HG03135 (cell line): ENCODE measurements around the gene SMCP.

Experiments
- ATAC-seq: cut with Tn5 transposase; IDR thresholded peaks from one replicate; pipeline ENCODE4 v1.9.1; 2021; ENCODE audit warnings: mild to moderate bottlenecking, moderate library complexity; ENCODE audit not compliant: unreplicated experiment

Gene SMCP, protein sequence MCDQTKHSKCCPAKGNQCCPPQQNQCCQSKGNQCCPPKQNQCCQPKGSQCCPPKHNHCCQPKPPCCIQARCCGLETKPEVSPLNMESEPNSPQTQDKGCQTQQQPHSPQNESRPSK

DNA sequence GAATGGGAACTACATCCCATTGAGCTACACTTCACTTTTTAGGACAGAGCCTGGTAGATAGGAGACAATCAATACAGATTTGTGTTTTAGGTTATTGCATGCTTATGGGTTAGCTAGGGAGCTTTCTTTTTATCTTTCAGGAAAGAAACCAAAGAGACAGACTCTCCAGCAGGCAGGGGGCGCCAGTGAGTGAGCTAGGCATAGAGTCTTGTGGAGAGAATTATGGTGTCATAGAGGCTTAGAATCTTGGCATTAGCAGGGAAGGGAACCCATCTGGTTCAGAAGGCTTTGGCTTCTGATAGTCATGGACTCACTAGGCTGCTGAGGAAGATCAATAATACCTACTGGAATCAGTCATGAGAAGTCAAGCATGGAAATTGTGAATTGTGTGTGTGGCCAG is at the start of gene SMCP:
Gene SMCP (plus strand): TSS at position 281 of the 400 bp plus-strand sequence. CDS start 6,101 bp downstream, outside the sequence.
- ATAC-seq = no peak

DNA sequence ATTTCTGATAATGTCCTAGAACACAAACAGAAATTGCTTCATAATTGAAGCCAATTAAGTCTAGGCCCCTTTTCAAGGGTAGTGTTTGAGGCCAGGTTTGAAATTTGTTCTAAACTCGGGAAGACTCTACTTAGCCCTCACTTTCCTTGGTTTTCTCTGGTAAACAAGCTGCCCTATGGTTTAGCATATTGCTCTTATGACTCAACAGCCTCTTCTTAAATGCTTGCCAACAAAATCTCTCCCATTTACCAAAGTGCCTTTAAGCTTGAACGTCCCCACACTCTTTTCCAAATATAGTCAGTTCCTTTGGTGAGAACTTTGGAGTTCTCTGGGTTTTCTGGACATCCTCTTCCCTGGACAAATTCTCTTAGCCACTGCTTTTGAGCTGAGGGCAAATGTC is 41.3 kb upstream of the SMCP start:
- ATAC-seq = no peak

DNA sequence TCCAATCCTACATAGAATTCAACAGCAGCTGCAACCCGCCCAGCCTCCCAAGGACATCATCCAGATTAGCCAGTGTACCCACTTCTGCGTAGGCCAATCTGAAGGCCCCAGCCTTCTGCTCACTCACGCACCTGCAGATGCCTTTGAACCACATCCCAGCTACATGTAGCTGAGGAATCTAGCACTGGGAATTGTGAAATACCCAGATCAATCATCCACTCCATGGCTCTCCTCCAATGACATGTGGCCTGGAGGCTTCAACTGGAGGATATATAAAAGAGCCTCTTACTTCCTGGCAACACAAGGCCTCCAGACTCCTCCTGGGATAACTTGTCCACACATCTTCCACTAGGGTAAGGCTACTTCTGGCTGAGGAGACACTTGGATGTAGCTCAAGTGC is 35.6 kb upstream of the SMCP start, which contains the start of gene LCE6A:
Gene LCE6A (plus strand): TSS at position 301 of the 400 bp plus-strand sequence. CDS start 665 bp downstream, outside the sequence.
- ATAC-seq = no peak

DNA sequence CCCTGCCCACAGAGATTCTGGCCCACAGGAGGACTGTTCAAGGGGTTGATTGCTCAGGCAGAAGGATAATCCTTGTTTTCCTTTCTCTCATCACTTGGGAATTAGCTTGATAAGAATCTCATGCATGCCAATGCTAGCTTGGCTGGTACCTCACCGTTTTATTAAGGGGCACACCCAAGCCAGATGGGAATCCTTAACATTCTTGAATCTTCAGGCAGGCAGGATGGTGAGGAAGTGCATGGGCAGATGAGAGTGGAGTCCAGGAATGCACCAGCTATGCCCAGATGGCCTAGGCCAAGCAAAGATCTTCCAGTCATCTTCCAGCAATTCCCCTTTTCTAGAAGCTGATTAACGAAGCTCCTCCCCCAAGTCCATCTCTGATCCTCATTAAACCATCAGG is 22.5 kb upstream of the SMCP start:
- no peak for ATAC-seq

DNA sequence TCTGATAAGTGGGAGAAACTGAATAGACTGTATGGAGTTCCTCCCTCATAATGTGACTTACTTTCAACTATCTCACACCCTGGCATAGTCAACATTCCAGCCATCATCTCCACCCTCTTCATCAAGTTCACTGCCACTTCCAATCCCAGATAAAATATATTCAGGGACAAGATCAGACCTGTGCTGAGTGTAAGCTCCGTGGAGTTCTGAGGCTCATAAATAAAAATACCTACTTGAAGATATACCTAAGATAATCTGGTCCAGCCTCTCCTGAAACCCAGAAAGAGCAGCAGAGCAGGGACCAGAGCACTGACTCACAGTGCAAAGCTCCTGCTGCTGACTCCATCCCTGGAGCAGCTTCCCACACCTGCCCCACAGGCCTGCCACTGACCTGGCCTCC is 20.1 kb upstream of the SMCP start:
- ATAC-seq = no peak

DNA sequence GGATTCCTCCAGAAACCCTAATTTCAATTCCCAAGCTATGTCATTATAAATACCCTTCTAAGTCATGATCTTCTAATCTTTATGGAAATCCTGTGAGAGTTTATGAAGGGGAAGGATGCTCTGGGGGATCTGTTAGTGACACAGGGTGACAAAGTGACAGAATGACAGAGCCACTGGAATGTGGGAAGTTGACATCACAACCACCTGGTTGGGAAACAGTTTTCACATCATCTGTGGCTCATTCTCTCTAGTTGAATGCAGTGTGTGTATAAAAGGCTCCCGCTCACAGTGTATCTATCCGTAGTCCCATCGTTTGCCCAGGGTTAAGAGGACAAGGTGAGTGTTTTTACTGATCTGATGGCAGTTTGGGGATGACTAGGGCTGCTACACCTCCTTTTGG is 18.4 kb upstream of the SMCP start, which contains the start of gene LCE7A:
Gene LCE7A (plus strand): TSS at position 301 of the 400 bp plus-strand sequence. CDS start 702 bp downstream, outside the sequence.
- no peak for ATAC-seq

DNA sequence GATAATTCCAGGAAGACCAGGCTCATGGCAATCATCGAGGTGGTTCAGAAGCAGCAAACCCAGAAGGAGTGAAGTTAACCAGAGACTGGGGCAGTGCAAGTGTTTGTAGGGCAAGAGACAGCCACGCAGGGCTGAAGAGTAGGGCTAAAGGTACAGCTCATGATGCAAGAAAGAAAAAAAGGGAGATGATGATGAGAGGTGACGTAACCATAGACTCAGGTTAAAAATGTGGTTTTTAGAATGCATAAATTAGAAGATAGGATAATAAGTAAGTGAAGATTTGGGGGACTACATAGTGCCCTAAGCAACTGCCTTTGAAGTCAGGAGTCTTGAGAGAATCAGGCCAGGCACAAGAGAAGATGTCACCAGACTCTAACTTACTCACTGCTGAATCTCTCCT is 18.0 kb upstream of the SMCP start:
- ATAC-seq = no peak

DNA sequence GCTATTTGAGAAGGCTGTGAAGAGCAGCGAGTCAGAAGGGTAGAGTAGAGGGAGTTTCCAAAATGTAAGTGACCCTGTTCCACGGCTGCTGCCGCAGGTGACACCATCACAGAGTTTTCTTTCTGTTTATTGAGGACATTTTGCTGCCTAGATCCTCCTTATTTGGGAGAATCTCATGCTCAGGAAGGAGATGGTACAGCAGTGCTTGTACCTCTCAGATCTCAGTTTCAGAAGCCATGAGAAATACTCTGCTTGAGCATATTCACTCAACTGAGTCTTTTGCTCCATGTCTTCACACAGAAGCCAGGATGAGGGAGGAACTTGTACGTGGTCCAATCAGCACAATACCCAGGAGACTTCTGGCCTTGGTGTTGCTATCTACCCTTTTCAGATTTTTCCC is 16.7 kb upstream of the SMCP start:
- no peak for ATAC-seq

DNA sequence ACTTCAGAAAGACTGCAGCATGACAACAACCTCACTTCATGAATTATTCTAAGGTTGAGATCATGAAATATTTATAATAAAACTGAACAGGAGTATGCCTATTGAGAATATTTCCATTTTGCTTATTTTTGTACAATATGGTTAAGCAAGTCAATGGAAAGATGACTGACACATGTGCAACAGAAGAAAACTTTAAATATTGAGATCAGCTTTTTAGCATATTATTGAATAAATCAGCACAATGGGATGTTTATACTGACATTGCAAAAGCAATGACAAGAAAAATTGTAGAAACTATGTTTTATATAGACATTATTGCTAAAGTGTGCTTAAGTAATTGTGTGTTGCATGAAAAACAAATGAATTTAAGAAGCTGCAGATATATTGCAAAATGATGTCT is 13.7 kb upstream of the SMCP start:
- no peak for ATAC-seq

DNA sequence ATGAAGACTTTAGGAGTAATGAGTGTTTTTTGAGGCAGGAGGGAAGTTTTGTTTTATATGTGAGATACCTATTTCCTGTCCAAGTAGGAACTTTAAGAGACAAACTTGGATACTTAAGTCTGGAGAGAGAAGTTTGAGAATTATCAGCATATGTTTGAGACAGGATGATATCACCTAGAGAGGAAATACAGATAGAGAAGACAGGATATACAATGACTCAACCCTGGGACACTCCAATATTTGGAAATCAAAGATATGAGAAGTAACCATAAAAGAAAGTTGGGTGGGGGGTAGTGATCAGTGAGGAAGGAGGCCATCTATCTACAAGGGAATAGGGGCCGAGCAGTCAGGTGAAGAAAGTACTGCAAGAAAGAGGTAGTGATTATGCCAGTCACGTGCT is 11.8 kb upstream of the SMCP start:
- no peak for ATAC-seq

DNA sequence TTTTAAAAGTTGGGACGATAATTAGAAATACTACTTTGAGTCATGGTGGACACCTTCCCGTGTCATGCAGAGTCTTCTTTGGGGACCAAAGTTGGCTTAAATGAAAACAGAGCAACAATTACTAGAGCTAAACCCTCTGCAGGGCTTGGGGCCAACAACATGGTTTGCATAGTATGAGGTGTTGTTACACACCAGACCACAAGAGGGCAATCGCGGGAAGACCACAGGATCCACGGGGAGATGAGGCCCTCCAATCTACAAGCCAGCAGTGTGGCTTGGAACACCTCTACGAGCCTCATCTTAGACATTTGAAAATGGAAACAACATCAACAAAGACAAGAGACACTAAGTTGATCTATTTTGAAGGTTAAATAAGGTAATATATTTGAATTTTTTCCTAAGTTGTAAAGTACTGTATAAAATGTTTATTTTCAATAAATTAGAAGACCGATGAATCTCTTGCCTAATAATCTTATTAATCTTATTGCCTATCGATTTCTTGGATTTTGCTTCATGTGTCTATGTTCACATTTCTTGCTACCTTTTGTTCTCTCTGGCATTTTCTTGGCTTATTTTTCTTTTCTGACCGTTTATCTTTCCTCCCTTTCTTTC is 8.2 kb upstream of the SMCP start:
- ATAC-seq = no peak

DNA sequence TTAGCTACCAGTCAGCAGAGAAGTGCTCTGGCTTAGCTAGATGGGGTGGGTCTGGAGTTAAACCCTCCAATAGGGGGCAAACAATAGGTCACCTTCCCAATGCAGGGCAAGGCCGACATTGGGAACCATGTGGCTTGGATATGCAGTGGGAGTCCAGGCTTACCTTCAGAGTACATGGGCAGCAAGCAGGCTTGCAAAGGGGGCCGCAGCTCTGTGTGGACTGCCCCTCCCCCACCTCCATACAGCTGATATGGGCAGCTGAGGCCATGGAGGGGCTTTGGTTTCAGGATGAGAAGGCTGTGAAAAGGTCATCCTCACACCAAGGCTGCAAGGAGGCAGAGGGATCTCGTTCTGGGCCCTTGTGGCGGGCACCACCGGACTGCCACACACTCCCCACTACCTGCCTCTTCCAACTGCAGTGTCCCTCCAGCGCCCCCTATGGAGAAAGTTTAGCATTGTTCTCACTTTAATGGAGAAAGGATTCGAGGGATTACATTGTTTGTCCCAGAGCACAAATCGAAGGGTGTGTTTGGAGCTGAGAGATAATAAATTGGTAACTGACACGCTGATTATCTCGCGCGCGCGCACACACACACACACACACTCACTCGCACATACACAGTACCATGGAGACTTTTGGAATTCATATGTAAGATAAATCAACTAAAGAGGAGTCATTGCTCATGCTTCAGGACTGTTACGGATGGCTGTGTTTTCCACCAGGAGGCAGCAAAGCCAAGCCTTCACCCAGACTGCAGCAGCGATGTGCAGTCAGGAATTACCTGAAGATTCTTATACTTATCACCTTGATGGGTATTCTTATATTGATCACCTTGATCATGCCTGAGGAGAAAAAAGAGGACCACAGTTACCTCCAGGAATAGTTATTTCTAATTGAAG is 7.0 kb upstream of the SMCP start:
- ATAC-seq = no peak

DNA sequence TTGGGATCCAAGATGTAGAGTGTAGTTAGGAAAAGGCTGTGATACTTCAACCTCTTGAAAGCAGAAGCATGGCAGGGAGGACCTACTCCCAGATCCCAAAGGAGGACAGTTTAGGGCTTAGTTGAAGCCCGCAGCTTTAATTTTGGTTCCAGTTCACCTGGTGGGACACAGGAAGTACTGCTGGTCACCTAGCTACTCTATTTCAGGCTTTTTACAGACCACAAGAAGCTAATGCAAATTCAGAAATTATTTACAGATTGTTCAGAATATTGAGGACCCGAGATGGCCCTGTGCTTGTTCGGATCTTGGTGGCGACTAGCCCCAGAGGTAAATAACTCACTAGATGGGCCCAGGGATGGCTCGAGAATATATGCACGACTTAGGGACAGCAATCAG is 6.4 kb upstream of the SMCP start:
- ATAC-seq = no peak

DNA sequence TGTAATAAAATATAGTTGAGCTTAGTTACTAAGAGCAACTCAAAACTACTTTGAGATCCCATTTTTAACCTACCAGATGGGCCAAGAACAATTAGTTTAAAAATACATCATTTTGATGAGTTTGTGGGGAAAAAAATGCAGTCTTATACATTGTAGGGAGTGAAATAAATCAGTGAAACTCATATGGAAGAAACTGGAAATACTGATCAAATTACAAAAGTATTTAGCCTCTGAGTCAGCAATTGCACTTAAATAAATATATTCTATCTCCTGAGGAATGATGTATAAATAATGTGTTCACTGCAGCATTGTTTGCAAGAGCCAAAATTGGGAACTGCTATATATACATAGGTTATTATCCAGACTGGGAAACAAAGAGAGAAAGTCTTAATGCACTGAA is 4.6 kb upstream of the SMCP start:
- no peak for ATAC-seq

DNA sequence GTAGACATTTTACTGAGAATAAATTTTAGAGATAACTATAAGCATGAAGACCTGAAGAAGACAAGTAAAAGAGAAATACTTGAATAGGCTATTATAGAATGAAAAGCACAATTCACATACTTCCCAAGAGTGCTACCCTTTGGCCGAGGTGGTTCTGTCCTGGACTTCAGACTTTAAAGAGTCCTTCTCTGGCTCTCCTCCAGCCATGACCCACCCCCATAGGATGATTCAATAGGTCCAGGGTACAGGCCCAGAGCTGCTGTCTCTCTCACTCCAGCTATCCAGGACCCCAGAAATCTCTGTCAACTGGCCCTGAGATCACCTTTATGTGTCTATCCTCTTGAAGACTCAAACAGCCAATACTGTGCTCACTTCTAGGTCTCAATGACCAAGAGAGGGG is 1.3 kb upstream of the SMCP start:
- ATAC-seq = no peak

DNA sequence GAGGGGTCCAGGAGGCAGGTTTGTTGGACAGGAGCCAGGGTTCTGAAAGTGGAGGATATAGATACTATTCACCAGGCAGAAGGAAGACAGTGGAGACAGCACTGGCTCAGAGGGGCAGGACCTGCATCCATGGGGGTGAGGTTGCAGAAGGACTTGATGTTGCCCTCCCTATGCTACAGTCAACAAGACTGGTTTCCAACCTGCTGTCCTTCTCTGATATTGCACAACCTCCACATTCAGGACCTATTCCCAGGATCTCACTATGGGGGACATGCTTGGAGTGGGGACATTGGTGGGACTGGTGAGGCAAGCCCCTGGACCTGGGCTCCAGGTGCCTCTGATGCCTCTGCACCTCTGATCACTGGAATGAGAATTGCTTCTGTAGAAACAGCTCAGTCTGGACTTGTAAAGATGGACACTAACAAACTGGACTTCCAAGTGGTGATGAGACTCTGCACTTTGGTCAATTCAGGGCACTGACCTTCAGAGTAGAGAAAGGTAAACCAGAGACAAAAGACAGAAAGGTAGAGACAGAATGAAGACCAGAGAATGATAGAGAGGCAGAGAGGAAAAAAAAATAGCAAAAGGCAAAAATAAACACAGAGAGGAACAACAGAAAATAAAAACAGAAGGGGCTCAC is 1.6 kb downstream of the SMCP start:
- no peak for ATAC-seq

DNA sequence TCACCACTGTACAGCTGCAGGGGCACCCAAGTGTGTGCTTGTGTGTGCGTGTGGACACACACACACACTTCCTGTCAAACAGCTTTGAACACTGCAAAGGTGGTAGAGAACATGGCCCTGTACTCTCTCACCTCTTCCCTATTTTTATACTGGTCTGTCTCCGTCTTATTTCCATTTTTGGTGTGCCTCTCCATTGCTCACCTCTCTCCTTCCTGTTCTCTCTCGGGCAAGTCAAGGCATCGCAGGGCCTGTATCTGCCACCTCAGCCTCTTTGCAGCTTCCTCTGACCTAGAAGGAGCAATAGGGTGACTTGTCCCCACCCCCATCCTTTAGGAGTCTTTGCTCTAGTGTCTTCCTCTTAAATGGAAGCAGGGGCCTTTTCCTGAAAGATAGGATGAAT is 2.2 kb downstream of the SMCP start:
- no peak for ATAC-seq

DNA sequence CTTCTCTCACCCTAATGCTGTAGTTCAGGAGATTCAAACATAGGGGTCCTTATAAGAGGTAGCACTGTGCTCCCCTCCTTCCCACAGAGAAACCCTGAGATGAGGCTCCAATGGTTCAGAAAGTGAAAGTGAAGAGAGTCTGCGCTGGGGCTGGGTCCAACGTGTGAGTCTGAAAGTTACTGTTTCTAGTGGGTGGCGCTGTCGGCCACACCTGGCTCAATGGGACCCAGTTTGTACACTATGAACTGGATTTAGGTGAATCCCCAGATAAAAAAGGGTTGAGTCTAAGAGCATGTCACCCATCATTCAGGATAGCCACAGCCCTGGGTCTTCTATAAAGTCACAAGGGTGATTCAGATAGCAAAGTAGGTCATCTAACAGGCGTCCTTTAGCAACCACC is 2.8 kb downstream of the SMCP start:
- no peak for ATAC-seq

DNA sequence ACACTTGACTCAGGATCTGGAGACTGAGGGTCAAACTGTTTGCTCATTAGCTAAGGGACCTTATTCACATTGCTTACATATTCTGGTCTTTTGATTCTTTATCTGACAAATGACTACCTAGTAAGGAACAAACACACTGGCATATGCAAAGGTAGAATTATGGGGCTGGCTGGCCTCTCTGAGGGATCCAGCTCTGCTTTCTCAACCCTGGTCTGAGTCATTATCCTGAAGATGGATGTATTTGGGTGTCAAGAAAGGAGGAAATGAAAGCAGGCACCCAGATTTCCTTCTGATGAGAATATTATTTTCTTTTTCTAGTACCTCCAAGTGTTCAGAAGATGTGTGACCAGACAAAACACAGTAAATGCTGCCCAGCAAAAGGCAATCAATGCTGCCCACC is 6.0 kb downstream of the SMCP start:
- ATAC-seq = no peak

DNA sequence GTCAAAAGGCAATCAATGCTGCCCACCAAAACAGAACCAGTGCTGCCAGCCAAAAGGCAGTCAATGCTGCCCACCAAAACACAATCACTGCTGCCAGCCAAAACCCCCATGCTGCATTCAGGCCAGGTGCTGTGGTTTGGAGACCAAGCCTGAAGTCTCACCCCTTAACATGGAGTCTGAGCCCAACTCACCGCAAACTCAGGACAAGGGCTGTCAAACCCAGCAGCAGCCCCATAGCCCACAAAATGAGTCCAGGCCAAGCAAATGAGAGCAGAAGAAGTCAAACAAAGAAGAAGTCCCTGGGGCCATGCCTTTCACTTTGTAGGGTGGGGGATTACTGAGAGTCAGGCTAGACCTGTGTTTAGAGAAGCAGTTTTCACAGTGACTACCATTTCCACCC is 6.4 kb downstream of the SMCP start:
- no peak for ATAC-seq

DNA sequence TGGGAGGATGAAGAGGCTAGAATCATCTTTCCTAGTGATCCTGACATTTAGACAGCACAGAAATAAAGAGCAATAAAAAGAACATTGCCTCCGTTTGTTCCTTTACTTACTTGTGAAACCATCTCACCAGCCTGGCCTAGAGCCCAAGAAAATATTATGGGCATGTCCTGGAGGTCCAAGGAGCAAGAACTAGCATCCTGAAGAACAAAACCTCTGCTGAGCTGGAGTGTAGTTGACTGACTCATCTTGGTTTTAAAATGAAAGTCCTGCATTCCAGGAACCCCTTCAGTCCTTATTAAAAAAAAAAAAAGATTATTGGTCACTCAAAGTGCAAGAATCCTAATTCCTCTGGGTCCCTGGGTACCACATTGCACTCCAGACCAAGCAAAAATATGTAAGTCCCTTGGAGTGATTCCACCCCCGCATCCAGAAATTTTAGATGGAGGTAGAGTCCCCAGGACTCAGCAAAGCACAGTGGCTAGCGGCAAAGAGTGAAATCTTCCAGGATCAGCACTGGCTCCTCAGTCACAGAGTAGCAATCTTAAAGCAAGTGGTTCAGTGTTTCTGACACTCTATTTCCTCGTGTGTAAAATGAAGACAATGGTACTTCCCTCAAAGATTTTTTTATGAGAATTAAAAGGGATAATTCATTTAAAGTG is 7.0 kb downstream of the SMCP start:
- ATAC-seq = no peak
